ENCODE measurements around the gene CERS4.

CERS4 gene

DNA sequence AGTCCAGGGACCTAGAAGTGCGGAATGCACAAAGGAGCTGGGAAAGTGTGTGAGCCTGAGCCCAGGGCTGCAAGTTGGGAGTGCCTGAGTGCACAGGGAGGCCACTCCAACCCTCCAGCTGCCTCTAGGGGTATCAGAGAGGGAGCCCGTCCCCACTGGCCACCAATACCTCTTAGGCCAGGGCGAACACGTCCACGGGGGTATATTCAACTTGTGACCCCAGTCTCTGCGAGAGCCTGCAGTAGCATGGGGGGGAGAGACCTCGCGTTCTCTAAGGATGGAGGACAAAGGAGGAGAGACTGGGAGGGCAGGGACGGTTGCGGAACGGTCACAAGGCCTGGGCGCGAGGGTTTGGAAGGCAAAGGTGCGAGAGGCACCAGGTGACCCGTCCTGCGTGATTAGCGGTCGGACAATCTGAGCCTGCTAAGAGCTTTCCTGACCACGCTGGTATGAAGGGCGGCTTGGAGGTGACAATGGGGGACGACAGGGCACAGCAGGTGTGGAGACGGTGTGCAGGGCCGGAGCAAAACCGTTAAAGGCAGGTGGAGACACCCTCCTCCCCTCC, 98.3 kb downstream of the CERS4 start:
- 5 to 7% methylated on average over 24 of the region's 24 CpGs for WGBS, 2 experiments
- Histone ChIP-seq H3K9me3 (ENCODE audit: control insufficient read depth, low read length) (no peaks in the 10 kb centered on the region), H3K4me1 (ENCODE audit: control insufficient read depth, insufficient read depth, low read length) (no peaks in the 10 kb centered on the region), H3K27ac (ENCODE audit: insufficient read depth, low read depth, low read length, poor library complexity, severe bottlenecking) (no peak overlapping the region), H3K36me3 (ENCODE audit: control insufficient read depth, insufficient read depth, low read length) (peaks cover 5% of the 10 kb centered on the region), H3K4me3 (ENCODE audit: insufficient read depth, low read depth, low read length) (peak overlapping the region; percentile 63), H3K27me3 (ENCODE audit: control insufficient read depth, insufficient read depth, low read length, poor library complexity, severe bottlenecking) (no peaks in the 10 kb centered on the region)

DNA sequence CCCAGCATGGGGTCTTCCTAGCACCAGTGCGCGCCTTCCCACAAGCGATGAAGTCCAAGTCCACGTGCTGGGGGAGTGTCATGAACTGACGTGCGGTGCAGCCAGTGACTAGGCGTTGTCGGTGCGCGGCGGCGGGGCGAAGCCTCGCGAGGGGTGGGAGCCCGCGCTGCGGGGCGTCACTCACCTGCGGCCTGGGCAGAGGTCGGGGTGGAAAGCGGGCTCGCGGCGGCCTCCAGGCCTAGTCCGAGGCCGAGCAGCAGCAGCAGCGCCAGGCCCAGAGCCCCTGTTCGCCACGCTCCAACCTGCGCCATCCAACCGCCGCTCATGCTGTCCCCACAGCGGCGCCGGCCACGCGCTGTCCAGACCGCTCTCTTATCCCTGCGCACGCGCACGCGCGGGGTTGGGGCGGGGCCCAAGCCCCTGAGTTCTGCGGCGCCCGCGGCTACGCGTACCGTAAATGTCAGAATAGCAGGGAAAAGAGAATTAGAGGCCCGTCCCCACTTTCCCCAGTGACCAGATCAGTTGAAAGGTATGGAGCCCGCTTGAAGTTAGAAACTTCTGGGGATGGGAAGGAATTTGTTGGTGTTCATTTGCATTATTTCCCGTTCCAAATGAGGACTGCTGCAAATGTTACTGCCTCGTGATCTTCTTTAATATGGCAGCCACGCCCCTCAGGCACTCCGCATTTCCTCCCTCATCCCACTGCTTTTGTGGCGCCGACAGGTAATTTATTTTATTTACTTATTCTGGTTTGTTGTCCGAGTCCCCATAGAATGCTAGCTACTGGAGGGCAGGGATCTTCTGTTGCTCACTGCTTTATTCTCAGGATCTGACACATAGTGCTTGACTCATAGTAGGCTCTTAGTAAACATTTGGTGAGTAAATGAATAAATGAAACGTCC, 99.0 kb downstream of the CERS4 start, which contains the start of gene CD320:
TSS of gene CD320 (minus strand) at position 394 of the 902 bp plus-strand sequence. CDS start at position 326, 68 bp downstream.
- no peaks in the 10 kb centered on the region for H3K4me1 ChIP-seq (ENCODE audit: control insufficient read depth, insufficient read depth, low read length)
- WGBS, 2 experiments, result 1% methylated on average over 63 of the region's 63 CpGs
- H3K27ac ChIP-seq (ENCODE audit: insufficient read depth, low read depth, low read length, poor library complexity, severe bottlenecking), result peak within 1 kb of the TSS; percentile 23

DNA sequence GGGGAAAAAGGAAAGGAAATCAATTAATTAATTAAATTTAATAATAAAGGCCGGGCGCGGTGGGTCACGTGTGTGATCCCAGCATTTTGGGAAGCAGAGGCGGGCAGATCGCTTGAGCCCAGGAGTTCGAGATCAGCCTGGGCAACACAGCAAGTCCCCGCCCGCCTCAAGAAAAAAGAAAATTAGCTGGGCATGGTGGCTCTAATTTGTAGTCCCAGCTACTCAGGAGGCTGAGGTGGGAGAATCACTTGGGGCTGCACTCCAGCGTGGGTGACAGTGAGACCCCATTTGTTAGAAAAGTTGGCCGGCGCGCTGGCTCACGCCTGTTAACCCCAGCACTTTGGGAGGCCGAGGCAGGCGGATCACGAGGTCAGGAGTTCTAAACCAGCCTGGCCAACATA, 99.7 kb downstream of the CERS4 start:
- peaks cover 5% of the 10 kb centered on the region for H3K36me3 ChIP-seq (ENCODE audit: control insufficient read depth, insufficient read depth, low read length)
- H3K9me3 ChIP-seq (ENCODE audit: control insufficient read depth, low read length), result no peaks in the 10 kb centered on the region
- H3K27ac ChIP-seq (ENCODE audit: insufficient read depth, low read depth, low read length, poor library complexity, severe bottlenecking), result no peak overlapping the region
- WGBS, 2 experiments, result 75 to 78% methylated on average over 17 of the region's 17 CpGs
- H3K4me1 ChIP-seq (ENCODE audit: control insufficient read depth, insufficient read depth, low read length), result no peaks in the 10 kb centered on the region
- peak overlapping the region; percentile 63 for H3K4me3 ChIP-seq (ENCODE audit: insufficient read depth, low read depth, low read length)
- H3K27me3 ChIP-seq (ENCODE audit: control insufficient read depth, insufficient read depth, low read length, poor library complexity, severe bottlenecking), result no peaks in the 10 kb centered on the region

More for the DNA sequence above, 99.0 kb downstream of the CERS4 start, which contains the start of gene CD320:
- Histone ChIP-seq H3K9me3 (ENCODE audit: control insufficient read depth, low read length) (no peaks in the 10 kb centered on the region), H3K4me3 (ENCODE audit: insufficient read depth, low read depth, low read length) (peak within 1 kb of the TSS; percentile 63), H3K36me3 (ENCODE audit: control insufficient read depth, insufficient read depth, low read length) (peaks cover 5% of the 10 kb centered on the region), H3K27me3 (ENCODE audit: control insufficient read depth, insufficient read depth, low read length, poor library complexity, severe bottlenecking) (no peaks in the 10 kb centered on the region)

DNA sequence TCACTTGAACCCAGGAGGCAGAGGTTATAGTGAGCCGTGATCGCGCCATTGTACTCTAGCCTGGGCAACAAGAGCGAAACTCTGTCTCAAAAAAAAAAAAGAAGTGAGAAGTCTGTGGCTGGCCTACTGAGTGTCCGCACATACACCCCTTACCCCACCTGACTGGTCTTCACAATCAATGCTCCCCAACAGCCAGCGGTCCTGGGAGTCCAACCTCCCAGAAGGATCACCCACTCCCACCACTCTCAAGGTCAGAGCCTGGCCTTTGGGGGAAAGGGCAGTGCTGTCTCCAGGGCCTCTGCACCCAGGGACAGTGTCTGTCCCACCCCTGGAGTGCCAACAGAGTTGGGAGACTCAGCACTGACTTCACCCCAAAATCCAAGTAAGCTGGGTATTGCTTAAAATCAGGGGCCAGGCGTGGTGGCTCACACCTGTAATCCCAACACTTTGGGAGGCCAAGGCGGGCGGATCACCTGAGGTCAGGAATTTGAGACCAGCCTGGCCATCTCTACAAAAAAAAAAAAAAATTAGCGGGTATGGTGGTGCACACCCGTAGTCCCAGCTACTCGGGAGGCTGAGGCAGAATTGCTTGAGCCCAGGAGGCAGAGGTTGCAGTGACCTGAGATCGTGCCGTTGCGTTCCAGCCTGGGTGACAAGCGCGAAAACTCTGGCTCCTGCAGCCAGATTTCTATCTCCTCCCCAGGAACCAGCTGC, 101.3 kb downstream of the CERS4 start:
- Histone ChIP-seq H3K36me3 (ENCODE audit: control insufficient read depth, insufficient read depth, low read length) (peaks cover 9% of the 10 kb centered on the region), H3K4me3 (ENCODE audit: insufficient read depth, low read depth, low read length) (no peak overlapping the region), H3K27me3 (ENCODE audit: control insufficient read depth, insufficient read depth, low read length, poor library complexity, severe bottlenecking) (no peaks in the 10 kb centered on the region), H3K9me3 (ENCODE audit: control insufficient read depth, low read length) (no peaks in the 10 kb centered on the region), H3K27ac (ENCODE audit: insufficient read depth, low read depth, low read length, poor library complexity, severe bottlenecking) (no peak overlapping the region), H3K4me1 (ENCODE audit: control insufficient read depth, insufficient read depth, low read length) (no peaks in the 10 kb centered on the region)
- 95 to 96% methylated on average over 17 of the region's 17 CpGs for WGBS, 2 experiments

DNA sequence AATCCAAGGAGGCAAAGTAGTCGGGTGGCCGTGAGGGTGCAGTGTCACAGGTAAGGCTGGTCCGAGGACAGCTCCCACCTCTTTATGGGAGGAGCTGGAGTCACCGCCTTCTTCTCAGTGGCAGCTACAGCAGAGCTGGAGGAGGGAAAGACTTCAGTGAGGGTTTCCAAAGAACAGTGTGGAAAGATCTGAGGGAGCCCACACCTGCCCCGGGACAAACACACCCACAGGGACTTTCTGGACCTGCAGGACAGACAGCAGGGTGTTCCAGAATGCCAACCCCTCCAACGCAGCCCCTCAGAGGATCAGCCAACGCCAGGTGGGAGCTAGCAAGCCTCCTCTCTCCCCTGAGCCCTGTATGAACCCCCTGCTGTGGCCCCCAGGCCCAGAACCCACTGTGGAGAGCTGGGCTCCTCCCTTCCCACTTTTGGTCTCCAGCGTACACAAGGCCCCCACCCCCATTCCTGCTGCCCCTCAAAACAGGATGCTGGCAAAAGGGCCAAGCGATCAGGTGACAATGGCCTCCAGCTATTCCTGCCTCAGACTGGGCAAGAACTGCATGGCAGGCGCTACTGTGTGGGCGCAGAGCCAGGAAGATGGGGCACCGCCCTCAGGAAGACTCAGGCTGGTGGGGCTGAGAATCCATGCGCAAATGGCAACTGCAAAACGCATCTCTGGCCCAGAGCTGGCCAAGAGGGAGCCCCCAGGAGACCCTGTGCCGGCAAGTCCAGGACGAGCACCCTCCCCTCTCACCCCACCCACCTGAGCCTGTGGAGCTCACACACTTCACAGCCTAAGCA, 102.5 kb downstream of the CERS4 start:
- H3K27me3 ChIP-seq (ENCODE audit: control insufficient read depth, insufficient read depth, low read length, poor library complexity, severe bottlenecking), result no peaks in the 10 kb centered on the region
- no peaks in the 10 kb centered on the region for H3K9me3 ChIP-seq (ENCODE audit: control insufficient read depth, low read length)
- H3K36me3 ChIP-seq (ENCODE audit: control insufficient read depth, insufficient read depth, low read length), result peaks cover 14% of the 10 kb centered on the region
- no peak overlapping the region for H3K4me3 ChIP-seq (ENCODE audit: insufficient read depth, low read depth, low read length)
- no peaks in the 10 kb centered on the region for H3K4me1 ChIP-seq (ENCODE audit: control insufficient read depth, insufficient read depth, low read length)
- no peak overlapping the region for H3K27ac ChIP-seq (ENCODE audit: insufficient read depth, low read depth, low read length, poor library complexity, severe bottlenecking)
- 88 to 90% methylated on average over 16 of the region's 16 CpGs for WGBS, 2 experiments
